Endothelial cell of umbilical vein (primary cell): ENCODE measurements around the gene IFNA1. TPM values are rescaled to one million over a fixed set of nuclear protein-coding genes. Genes with fewer than 3 reads are reported as not detected.

Source experiments
- BruUV-seq: library from RNA; stranded (reverse); fragments of 400-500 nt; replicated peaks from 2 replicates; lab custom pipeline; 2021; lab: Mats Ljungman, UMichigan
- CTCF ChIA-PET: fragments of 300-600, 350-600 bp; sonication (Branson Sonifier 250); formaldehyde crosslinking; loops from one replicate; lab custom pipeline; 2021; ENCODE audit warnings: antibody characterized with exemption, inconsistent platforms; lab: Charles Lee
- POLR2A ChIA-PET: fragments of 300-600, 350-600 bp; sonication (Branson Sonifier 250); formaldehyde crosslinking; loops from one replicate; lab custom pipeline; 2021; ENCODE audit warnings: antibody characterized with exemption, inconsistent platforms; lab: Charles Lee
- DNase-seq: peaks from one replicate; pipeline ENCODE4 v3.0.0-alpha.2; 2011; ENCODE audit warnings: low read depth, low spot score
- FAIRE-seq: peaks from 2 replicates; lab custom pipeline; 2011; peaks lifted over from hg19 to GRCh38; lab: Jason Lieb, UNC
- H2AFZ ChIP-seq: 2 replicates; pipeline ENCODE4 v1.6.0; 2012; ENCODE audit warnings: low read depth, low read length, control low read depth, inconsistent platforms
- H3K27ac ChIP-seq: 2 replicates; pipeline ENCODE4 v1.5.1; 2011; ENCODE audit warnings: low read depth, mild to moderate bottlenecking, control low read depth, low read length, moderate library complexity; ENCODE audit not compliant: insufficient read depth
- H3K27me3 ChIP-seq, 2 experiments: 2 replicates each; pipeline versions ENCODE4 v1.6.0 to v1.6.1; 2011; ENCODE audit warnings: low read length in 2 of 2, mixed read lengths in 1 of 2; ENCODE audit not compliant: control insufficient read depth in 2 of 2, insufficient read depth in 2 of 2
- H3K36me3 ChIP-seq, 2 experiments: 2 replicates in 1 of 2; 3 replicates in 1 of 2; pipeline ENCODE4 v1.5.1; 2011; ENCODE audit warnings: low read length in 2 of 2, mild to moderate bottlenecking in 1 of 2, moderate library complexity in 1 of 2; ENCODE audit not compliant: control insufficient read depth in 2 of 2, insufficient read depth in 2 of 2; ENCODE audit errors: extremely low read depth in 1 of 2
- H3K4me1 ChIP-seq: 3 replicates; pipeline ENCODE4 v1.5.1; 2011; ENCODE audit warnings: mild to moderate bottlenecking, low read length; ENCODE audit not compliant: control insufficient read depth, insufficient read depth; ENCODE audit errors: extremely low read depth
- H3K4me2 ChIP-seq: 2 replicates; pipeline ENCODE4 v1.6.1; 2011; ENCODE audit warnings: low read length, control low read depth, mixed read lengths; ENCODE audit not compliant: insufficient read depth
- H3K4me3 ChIP-seq, 3 experiments: fragments of 200-600 bp in 1 of 3; sonication (generic), shearing (Covaris generic) in 1 of 3; replicated peaks in 1 of 3; 2 replicates each; pipeline ENCODE4 v1.5.1; 2011 to 2016; ENCODE audit warnings: control low read depth in 3 of 3, low read length in 3 of 3, mild to moderate bottlenecking in 2 of 3, inconsistent platforms in 1 of 3, low read depth in 1 of 3, moderate library complexity in 1 of 3; ENCODE audit not compliant: insufficient read depth in 1 of 3
- H3K79me2 ChIP-seq: 2 replicates; pipeline ENCODE4 v1.6.0; 2012; ENCODE audit warnings: low read length, inconsistent platforms; ENCODE audit not compliant: control insufficient read depth, insufficient read depth
- H3K9ac ChIP-seq: replicated peaks from 2 replicates; pipeline ENCODE3; 2011; ENCODE audit warnings: low read length, control low read depth; ENCODE audit not compliant: insufficient read depth; ENCODE audit errors: extremely low read depth
- H3K9me1 ChIP-seq: replicated peaks from 3 replicates; pipeline ENCODE4 v1.6.0; 2011; ENCODE audit warnings: mild to moderate bottlenecking, low read length; ENCODE audit not compliant: control insufficient read depth, insufficient read depth; ENCODE audit errors: extremely low read depth
- H3K9me3 ChIP-seq: replicated peaks from 2 replicates; pipeline ENCODE4 v1.5.1; 2012; ENCODE audit warnings: low read length, inconsistent platforms; ENCODE audit not compliant: control insufficient read depth, insufficient read depth
- H4K20me1 ChIP-seq: replicated peaks from 2 replicates; pipeline ENCODE3; 2011; ENCODE audit warnings: mild to moderate bottlenecking, low read length; ENCODE audit not compliant: control insufficient read depth, insufficient read depth; ENCODE audit errors: extremely low read depth
- CTCF ChIP-seq, 2 donors: IDR thresholded peaks; 1 replicate in 1 of 2; 2 replicates in 1 of 2; pipeline ENCODE4 v1.5.1; 2011; ENCODE audit warnings: low read length in 2 of 2, mild to moderate bottlenecking in 2 of 2, moderate library complexity in 2 of 2, control low read depth in 1 of 2, inconsistent platforms in 1 of 2, low read depth in 1 of 2; ENCODE audit not compliant: insufficient read depth in 1 of 2; ENCODE audit errors: extremely low read depth in 1 of 2
- EZH2 ChIP-seq: IDR thresholded peaks from 2 replicates; pipeline ENCODE4 v1.6.1; 2012; ENCODE audit warnings: borderline replicate concordance, low read depth, mild to moderate bottlenecking, moderate library complexity, low read length, inconsistent platforms; ENCODE audit not compliant: severe bottlenecking
- FOS ChIP-seq: IDR thresholded peaks from 2 replicates; pipeline ENCODE4 v1.6.1; 2011; ENCODE audit warnings: mild to moderate bottlenecking, low read length, moderate library complexity, borderline replicate concordance; ENCODE audit not compliant: insufficient read depth
- MAX ChIP-seq: IDR thresholded peaks from 2 replicates; pipeline ENCODE4 v1.6.1; 2011; ENCODE audit not compliant: insufficient read depth, insufficient read length
- MYC ChIP-seq: IDR thresholded peaks from one replicate; pipeline ENCODE4 v1.6.1; 2011; ENCODE audit warnings: mild to moderate bottlenecking, low read depth, low read length
- POLR2A ChIP-seq: IDR thresholded peaks from 2 replicates; pipeline ENCODE4 v1.6.1; 2012; ENCODE audit warnings: low read depth, mild to moderate bottlenecking, control low read depth, low read length
- POLR2AphosphoS5 ChIP-seq: IDR thresholded peaks from 2 replicates; pipeline ENCODE4 v1.6.1; 2012; ENCODE audit warnings: low read depth, mild to moderate bottlenecking, control low read depth, low read length, moderate library complexity; ENCODE audit not compliant: insufficient read depth
- dilution Hi-C: fragments of 300-500 bp; cut with MboI; formaldehyde crosslinking; loops from one replicate; pipeline ENCODE4 v1.15.0; 2019; ENCODE audit warnings: low sequenced_read_pairs; ENCODE audit not compliant: extremely low pct_ligation_motif_present
- intact Hi-C: fragments of 100-400 bp; cut with micrococcal nuclease; formaldehyde crosslinking; loops from one replicate; pipeline ENCODE4 v1.10.0; 2022
- polyA plus RNA-seq, 4 experiments: library from polyadenylated mRNA; depleted of rRNA in 3 of 4; stranded (reverse) in 3 of 4; unstranded in 1 of 4; fragments of >200 nt; gene quantifications; 2 replicates each; pipeline versions ENCODE4 v1.2.1 to v1.2.3, GENCODE V29; 2011 to 2012; ENCODE audit warnings: missing spikeins in 1 of 4
- total RNA-seq: library from RNA; stranded (reverse); gene quantifications from 2 replicates; pipeline ENCODE4 v1.2.3, GENCODE V29; 2021

Gene IFNA1
- total and polyA plus RNA-seq, 2 donors (not counting 3 experiments of a cell fraction or from before 2014, with no cell fraction given): not detected

GRCh38 chr9:21470126-21470525, 29.9 kb downstream of the IFNA1 start:
- H3K9me1 ChIP-seq: no peaks in the 10 kb centered on the region
- H2AFZ ChIP-seq: no peak overlapping the region
- no peak overlapping the region for H3K4me3 ChIP-seq
- no peaks in the 10 kb centered on the region for H3K9me3 ChIP-seq
- DNase-seq (no peak), FAIRE-seq (no peak)
- no peaks in the 10 kb centered on the region for H4K20me1 ChIP-seq
- dilution Hi-C loops: no loop called here
- ChIA-PET POLR2A (no interaction called here), CTCF (interaction anchor here (0.8 to 1.4 kb wide), 2 partner anchors 13 to 318 kb away, joined by 3 to 5 read pairs; no protein-coding TSS in a partner anchor)
- no TSS peak for BruUV-seq
- H3K4me1 ChIP-seq: no peaks in the 10 kb centered on the region
- no peak overlapping the region for H3K9ac ChIP-seq
- TF ChIP-seq POLR2A (no peak), EZH2 (no peak), CTCF (IDR thresholded peaks at IDR 0.05; ENCODE audit: extremely low read depth in 1 of 2, insufficient read depth in 1 of 2, low read depth in 1 of 2, low read length in 2 of 2) (no peak), FOS (no peak), MAX (no peak)
- H3K36me3 ChIP-seq: no peaks in the 10 kb centered on the region
- no peak overlapping the region for H3K4me2 ChIP-seq
- intact Hi-C loops: no loop called here
- H3K79me2 ChIP-seq: no peaks in the 10 kb centered on the region
- H3K27ac ChIP-seq: no peak overlapping the region
- H3K27me3 ChIP-seq: no peaks in the 10 kb centered on the region

- no peak overlapping the region for H3K4me2 ChIP-seq
- CTCF ChIA-PET: interaction anchor here (1.7 kb wide), 1 partner anchor 147 kb away, joined by 3 read pairs; no protein-coding TSS in a partner anchor
- no peaks in the 10 kb centered on the region for H4K20me1 ChIP-seq
- no peak overlapping the region for H3K27ac ChIP-seq
- POLR2A ChIA-PET: no interaction called here
- no peaks in the 10 kb centered on the region for H3K79me2 ChIP-seq
- H3K9ac ChIP-seq: no peak overlapping the region
- no peak overlapping the region for H2AFZ ChIP-seq
- intact Hi-C loops: no loop called here
- dilution Hi-C loops: no loop called here
- TF ChIP-seq MYC (no peak), FOS (no peak), MAX (no peak), EZH2 (no peak), POLR2A (no peak), POLR2AphosphoS5 (no peak)
- H3K9me3 ChIP-seq: no peaks in the 10 kb centered on the region
- no peaks in the 10 kb centered on the region for H3K36me3 ChIP-seq
- DNase-seq (no peak), FAIRE-seq (no peak)
- H3K4me1 ChIP-seq: no peaks in the 10 kb centered on the region
- no TSS peak for BruUV-seq
- H3K4me3 ChIP-seq: no peak overlapping the region
- no peaks in the 10 kb centered on the region for H3K27me3 ChIP-seq
- no peaks in the 10 kb centered on the region for H3K9me1 ChIP-seq
These were observed 33.0 kb downstream of the IFNA1 start for GRCh38 chr9:21473236-21473635.
